HEK293 (cell line): ENCODE results near the gene NEMP1.

Experiments used
- CTCF ChIP-seq: fragments of 450-650 bp; formaldehyde crosslinking; IDR thresholded peaks from 2 replicates; pipeline ENCODE4 v1.5.1; 2016; ENCODE audit warnings: missing biosample characterization, missing genetic modification characterization
- IKZF3 ChIP-seq: fragments of 450-650 bp; IDR thresholded peaks from 2 replicates; pipeline ENCODE4 v1.5.0; 2018; ENCODE audit warnings: missing biosample characterization, mild to moderate bottlenecking, missing genetic modification characterization, moderate library complexity
- KLF1 ChIP-seq: fragments of 450-650 bp; formaldehyde crosslinking; IDR thresholded peaks from 2 replicates; pipeline ENCODE4 v1.5.1; 2016; ENCODE audit warnings: missing biosample characterization, missing genetic modification characterization
- KLF16 ChIP-seq: fragments of 450-650 bp; formaldehyde crosslinking; IDR thresholded peaks from 2 replicates; pipeline ENCODE4 v1.5.1; 2017; ENCODE audit warnings: missing biosample characterization, missing genetic modification characterization
- MYNN ChIP-seq: fragments of 450-650 bp; formaldehyde crosslinking; IDR thresholded peaks from 2 replicates; pipeline ENCODE4 v1.5.1; 2016; ENCODE audit warnings: missing biosample characterization, missing genetic modification characterization, borderline replicate concordance
- MZF1 ChIP-seq: fragments of 450-650 bp; formaldehyde crosslinking; IDR thresholded peaks from 2 replicates; pipeline ENCODE4 v1.5.1; 2017; ENCODE audit warnings: missing biosample characterization, missing genetic modification characterization, borderline replicate concordance
- PRDM1 ChIP-seq: fragments of 450-650 bp; formaldehyde crosslinking; IDR thresholded peaks from 2 replicates; pipeline ENCODE4; 2016; ENCODE audit warnings: missing biosample characterization, missing genetic modification characterization
- PRDM4 ChIP-seq: fragments of 450-650 bp; formaldehyde crosslinking; IDR thresholded peaks from 2 replicates; pipeline ENCODE4 v1.5.1; 2017; ENCODE audit warnings: missing biosample characterization, missing genetic modification characterization
- RBAK ChIP-seq: fragments of 450-650 bp; formaldehyde crosslinking; IDR thresholded peaks from 2 replicates; pipeline ENCODE4 v1.5.1; 2016; ENCODE audit warnings: missing biosample characterization, missing genetic modification characterization
- REPIN1 ChIP-seq: fragments of 450-650 bp; formaldehyde crosslinking; IDR thresholded peaks from 2 replicates; pipeline ENCODE4 v1.5.1; 2017; ENCODE audit warnings: missing biosample characterization, missing genetic modification characterization, low read depth
- YY2 ChIP-seq: fragments of 450-650 bp; formaldehyde crosslinking; IDR thresholded peaks from 2 replicates; pipeline ENCODE4 v1.5.1; 2016; ENCODE audit warnings: missing biosample characterization, missing genetic modification characterization
- ZBTB6 ChIP-seq: fragments of 450-650 bp; formaldehyde crosslinking; IDR thresholded peaks from 2 replicates; pipeline ENCODE4 v1.5.1; 2017; ENCODE audit warnings: missing biosample characterization, missing genetic modification characterization
- ZBTB7A ChIP-seq: fragments of 450-650 bp; formaldehyde crosslinking; IDR thresholded peaks from 2 replicates; pipeline ENCODE4 v1.5.1; 2016; ENCODE audit warnings: low read depth, missing biosample characterization, missing genetic modification characterization
- ZEB2 ChIP-seq: fragments of 450-650 bp; formaldehyde crosslinking; IDR thresholded peaks from 2 replicates; pipeline ENCODE4 v1.5.1; 2016; ENCODE audit warnings: missing biosample characterization, missing genetic modification characterization
- ZNF138 ChIP-seq: fragments of 450-650 bp; formaldehyde crosslinking; IDR thresholded peaks from 2 replicates; pipeline ENCODE4 v1.5.1; 2016; ENCODE audit warnings: missing biosample characterization, missing genetic modification characterization, borderline replicate concordance
- ZNF157 ChIP-seq: fragments of 450-650 bp; formaldehyde crosslinking; IDR thresholded peaks from 2 replicates; pipeline ENCODE4 v1.5.1; 2016; ENCODE audit warnings: missing biosample characterization, missing genetic modification characterization
- ZNF274 ChIP-seq, 2 experiments: fragments of 200-500 bp in 1 of 2; fragments of 450-650 bp in 1 of 2; sonication (Bioruptor generic) in 1 of 2; formaldehyde crosslinking in 1 of 2; IDR thresholded peaks; 2 replicates each; pipeline versions ENCODE4 v1.5.1 to v1.6.1; 2014 to 2016; ENCODE audit warnings: borderline replicate concordance in 1 of 2, inconsistent platforms in 1 of 2, low read length in 1 of 2, missing biosample characterization in 1 of 2, missing genetic modification characterization in 1 of 2
- ZNF335 ChIP-seq: fragments of 450-650 bp; formaldehyde crosslinking; conservative IDR thresholded peaks from 2 replicates; pipeline ENCODE4 v1.5.1; 2016; ENCODE audit warnings: missing biosample characterization, missing genetic modification characterization
- ZNF350 ChIP-seq: fragments of 450-650 bp; formaldehyde crosslinking; IDR thresholded peaks from 2 replicates; pipeline ENCODE4 v1.5.0; 2017; ENCODE audit warnings: missing biosample characterization, mild to moderate bottlenecking, missing genetic modification characterization
- ZNF37A ChIP-seq: fragments of 450-650 bp; IDR thresholded peaks from 2 replicates; pipeline ENCODE4 v1.5.1; 2018; ENCODE audit warnings: missing biosample characterization, missing genetic modification characterization
- ZNF394 ChIP-seq: fragments of 450-650 bp; formaldehyde crosslinking; IDR thresholded peaks from 2 replicates; pipeline ENCODE4 v1.5.1; 2016; ENCODE audit warnings: missing biosample characterization, missing genetic modification characterization, mild to moderate bottlenecking, moderate library complexity, borderline replicate concordance
- ZNF398 ChIP-seq: fragments of 450-650 bp; formaldehyde crosslinking; IDR thresholded peaks from 2 replicates; pipeline ENCODE4 v1.5.1; 2017; ENCODE audit warnings: missing biosample characterization, missing genetic modification characterization
- ZNF548 ChIP-seq: fragments of 450-650 bp; formaldehyde crosslinking; IDR thresholded peaks from 2 replicates; pipeline ENCODE4 v1.5.1; 2016; ENCODE audit warnings: missing biosample characterization, missing genetic modification characterization
- ZNF549 ChIP-seq: fragments of 450-650 bp; IDR thresholded peaks from 2 replicates; pipeline ENCODE4 v1.5.1; 2018; ENCODE audit warnings: missing biosample characterization, missing genetic modification characterization, mild to moderate bottlenecking, inconsistent platforms, moderate library complexity
- ZNF624 ChIP-seq: fragments of 450-650 bp; formaldehyde crosslinking; IDR thresholded peaks from 2 replicates; pipeline ENCODE4 v1.5.1; 2017; ENCODE audit warnings: missing biosample characterization, missing genetic modification characterization
- ZNF626 ChIP-seq: fragments of 450-650 bp; sonication (Bioruptor Pico); formaldehyde crosslinking; IDR thresholded peaks from 2 replicates; pipeline ENCODE4 v1.5.1; 2018; ENCODE audit warnings: missing biosample characterization, missing genetic modification characterization, inconsistent platforms
- ZNF654 ChIP-seq: fragments of 450-650 bp; formaldehyde crosslinking; IDR thresholded peaks from 2 replicates; pipeline ENCODE4 v1.5.1; 2016; ENCODE audit warnings: low read depth, missing biosample characterization, missing genetic modification characterization
- ZNF704 ChIP-seq: fragments of 450-650 bp; formaldehyde crosslinking; IDR thresholded peaks from 2 replicates; pipeline ENCODE4 v1.5.1; 2016; ENCODE audit warnings: missing biosample characterization, missing genetic modification characterization
- ZNF747 ChIP-seq: fragments of 450-650 bp; formaldehyde crosslinking; IDR thresholded peaks from 2 replicates; pipeline ENCODE4 v1.5.1; 2016; ENCODE audit warnings: missing biosample characterization, missing genetic modification characterization
- ZNF830 ChIP-seq: fragments of 450-650 bp; IDR thresholded peaks from 2 replicates; pipeline ENCODE4 v1.5.0; 2018; ENCODE audit warnings: missing biosample characterization, missing genetic modification characterization, low read depth, mild to moderate bottlenecking, moderate library complexity
- ZSCAN4 ChIP-seq: fragments of 450-650 bp; formaldehyde crosslinking; IDR thresholded peaks from 2 replicates; pipeline ENCODE4 v1.5.1; 2017; ENCODE audit warnings: missing biosample characterization, missing genetic modification characterization

NEMP1 gene

GRCh38 chr12:57086493-57087009, 8.0 kb upstream of the NEMP1 start (continued):
- TF ChIP-seq ZNF274 (IDR thresholded peaks at IDR 0.05; ENCODE audit: low read length) (no peak), ZNF274 (tag by site-specific recombination; IDR thresholded peaks at IDR 0.05; ENCODE audit: borderline replicate concordance) (no peak), PRDM1 (tag by site-specific recombination) (no peak), YY2 (no peak), ZNF830 (tag by site-specific recombination) (no peak), ZNF157 (tag by site-specific recombination) (no peak), ZNF398 (tag by site-specific recombination) (peak; percentile 10; the same call in 1 of the 2 replicates), ZNF350 (no peak), ZSCAN4 (0 out of 2 replicates have a peak, but pooled peaks have one; percentile 14), ZNF654 (tag by site-specific recombination) (no peak), ZNF138 (tag by site-specific recombination) (no peak), ZNF747 (tag by site-specific recombination) (no peak), PRDM4 (tag by site-specific recombination) (no peak), RBAK (tag by site-specific recombination) (no peak), ZNF549 (tag by site-specific recombination) (no peak), REPIN1 (no peak), ZNF548 (tag by site-specific recombination) (no peak), ZNF704 (tag by site-specific recombination) (no peak), KLF1 (tag by site-specific recombination) (no peak), ZNF335 (tag by site-specific recombination) (peak; percentile 77), ZNF37A (no peak), MYNN (tag by site-specific recombination) (no peak), IKZF3 (peak; percentile 45), ZNF624 (tag by site-specific recombination) (no peak), ZEB2 (no peak), CTCF (tag by site-specific recombination) (peak; percentile 63; the same call in 1 of the 2 replicates), ZBTB7A (no peak; the same call in 1 of the 2 replicates), ZNF394 (no peak), MZF1 (tag by site-specific recombination) (no peak; the same call in 1 of the 2 replicates), ZBTB6 (tag by site-specific recombination) (no peak), ZNF626 (tag by site-specific recombination) (no peak), KLF16 (0 out of 2 replicates have a peak, but pooled peaks have one; percentile 22)
